ENCODE measurements around the gene CSHL1. TPM values are rescaled to one million over a fixed set of nuclear protein-coding genes. Genes with fewer than 3 reads are reported as not detected.
"Not testable (repeated sequence)": the region's sequence is repeated elsewhere in the genome, so short reads cannot be mapped to it uniquely, and the experiment has no call there.

Gene CSHL1
- total and polyA plus RNA-seq, 2 donors from 2014 or later = not detected

- intact Hi-C loops (cut with DNase I); H3K27ac ChIP-seq (ENCODE audit: low read depth in 2 of 2, low read length in 2 of 2); H3K9me3 ChIP-seq (ENCODE audit: control insufficient read depth in 2 of 3, insufficient read depth in 1 of 3, low read length in 3 of 3); H3K4me1 ChIP-seq (ENCODE audit: control insufficient read depth in 2 of 3, insufficient read depth in 2 of 3, low read depth in 1 of 3, low read length in 3 of 3); H3K27me3 ChIP-seq (ENCODE audit: control insufficient read depth, insufficient read depth, low read length); H3K9ac ChIP-seq (ENCODE audit: low read length in 3 of 3); H3K4me3 ChIP-seq (ENCODE audit: low read length in 3 of 3); FAIRE-seq; DNase-seq; H3K36me3 ChIP-seq (ENCODE audit: control insufficient read depth in 2 of 3, insufficient read depth in 3 of 3, low read length in 3 of 3): not testable (repeated sequence)
Observed at GRCh38 chr17:63871646-63872365, 39.3 kb downstream of the CSHL1 start.

DNA sequence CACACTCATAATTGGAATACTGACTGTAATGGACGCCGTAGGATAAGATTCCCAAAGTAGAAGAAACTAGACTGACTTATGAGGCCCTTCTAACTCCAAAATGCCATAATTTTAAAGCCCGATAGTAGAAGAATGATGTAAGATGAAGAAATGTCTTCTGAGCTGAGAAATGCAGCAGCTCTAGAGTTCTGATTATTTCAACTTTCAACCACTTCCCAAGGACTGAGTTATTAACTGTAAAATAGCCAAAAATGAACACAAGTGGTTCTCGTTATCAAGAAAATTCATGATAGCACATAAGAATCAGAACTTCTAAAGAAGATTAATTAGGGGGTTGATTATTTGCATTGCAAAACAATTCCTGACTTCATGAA, 40.8 kb downstream of the CSHL1 start:
- H3K4me3 ChIP-seq (ENCODE audit: low read length in 3 of 3); H3K36me3 ChIP-seq (ENCODE audit: control insufficient read depth in 2 of 3, insufficient read depth in 3 of 3, low read length in 3 of 3); intact Hi-C loops (cut with DNase I); H3K9me3 ChIP-seq (ENCODE audit: control insufficient read depth in 2 of 3, insufficient read depth in 1 of 3, low read length in 3 of 3); H3K9ac ChIP-seq (ENCODE audit: low read length in 3 of 3); FAIRE-seq; DNase-seq; H3K27me3 ChIP-seq (ENCODE audit: control insufficient read depth, insufficient read depth, low read length); H3K4me1 ChIP-seq (ENCODE audit: control insufficient read depth in 2 of 3, insufficient read depth in 2 of 3, low read depth in 1 of 3, low read length in 3 of 3); H3K27ac ChIP-seq (ENCODE audit: low read depth in 2 of 2, low read length in 2 of 2): not testable (repeated sequence)

DNA sequence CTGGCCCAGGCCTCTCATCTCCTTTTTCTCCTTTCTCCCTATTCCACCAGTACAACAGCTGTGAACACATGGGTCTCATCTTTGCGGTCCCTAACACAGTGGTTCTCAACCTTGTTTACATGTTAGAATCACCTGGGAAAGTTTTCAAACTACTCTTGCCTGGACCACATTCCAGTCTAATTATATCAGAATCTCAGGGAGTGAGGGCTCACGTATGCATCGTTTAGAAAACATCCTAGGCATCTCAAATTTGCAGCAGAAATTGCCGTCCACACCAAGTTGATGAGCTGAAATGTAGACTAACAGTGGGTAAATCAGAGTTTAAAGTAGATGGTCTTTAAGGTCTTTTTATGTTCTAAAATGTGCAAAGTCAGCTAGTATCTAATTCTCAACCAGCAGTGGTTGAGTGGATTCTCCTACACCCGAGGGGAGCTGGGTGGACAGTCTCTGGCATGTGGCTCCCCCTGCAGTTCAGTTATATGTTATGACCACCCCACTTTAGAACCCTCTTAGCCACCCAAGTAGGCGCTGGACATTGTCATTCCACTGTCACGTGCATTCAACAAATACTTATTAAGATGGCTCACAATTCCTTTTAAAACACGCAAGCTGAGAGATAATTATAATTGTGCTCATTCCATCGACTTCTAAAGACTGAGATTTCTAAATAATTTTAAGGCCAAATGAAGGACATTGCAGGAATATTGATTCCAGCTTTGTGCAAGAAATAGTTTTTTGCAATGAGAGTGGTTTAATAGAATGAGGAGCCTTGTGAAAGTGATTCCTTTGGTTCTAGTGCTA, 41.4 kb downstream of the CSHL1 start:
- FAIRE-seq; intact Hi-C loops (cut with DNase I): not testable (repeated sequence)

DNA sequence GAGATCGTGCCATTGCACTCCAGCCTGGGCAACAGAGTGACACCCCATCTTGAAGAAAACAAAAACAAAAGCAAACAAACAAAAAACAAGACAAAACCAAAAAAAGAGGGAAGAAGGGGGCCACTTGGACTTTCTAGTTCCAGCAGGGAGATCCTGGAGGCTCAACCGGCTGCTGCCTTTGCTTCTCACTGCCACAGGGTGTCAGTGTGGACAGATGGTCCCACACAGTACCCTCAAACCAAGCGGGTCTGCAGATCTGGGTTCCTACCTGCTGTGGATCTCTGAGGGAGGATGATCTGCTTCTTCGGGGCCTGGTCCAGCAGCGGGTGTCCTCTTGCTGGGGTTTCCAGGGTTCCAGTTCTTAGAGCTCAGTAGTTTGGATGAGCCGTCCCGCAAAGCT, 44.4 kb downstream of the CSHL1 start:
- H3K36me3 ChIP-seq (ENCODE audit: control insufficient read depth in 2 of 3, insufficient read depth in 3 of 3, low read length in 3 of 3); FAIRE-seq; H3K4me1 ChIP-seq (ENCODE audit: control insufficient read depth in 2 of 3, insufficient read depth in 2 of 3, low read depth in 1 of 3, low read length in 3 of 3); H3K9ac ChIP-seq (ENCODE audit: low read length in 3 of 3); H3K27me3 ChIP-seq (ENCODE audit: control insufficient read depth, insufficient read depth, low read length); DNase-seq; H3K9me3 ChIP-seq (ENCODE audit: control insufficient read depth in 2 of 3, insufficient read depth in 1 of 3, low read length in 3 of 3); H3K27ac ChIP-seq (ENCODE audit: low read depth in 2 of 2, low read length in 2 of 2); intact Hi-C loops (cut with DNase I); H3K4me3 ChIP-seq (ENCODE audit: low read length in 3 of 3): not testable (repeated sequence)

More for the DNA sequence above, 41.4 kb downstream of the CSHL1 start:
- H3K4me3 ChIP-seq (ENCODE audit: low read length in 3 of 3); H3K9me3 ChIP-seq (ENCODE audit: control insufficient read depth in 2 of 3, insufficient read depth in 1 of 3, low read length in 3 of 3); H3K27ac ChIP-seq (ENCODE audit: low read depth in 2 of 2, low read length in 2 of 2); H3K36me3 ChIP-seq (ENCODE audit: control insufficient read depth in 2 of 3, insufficient read depth in 3 of 3, low read length in 3 of 3); H3K27me3 ChIP-seq (ENCODE audit: control insufficient read depth, insufficient read depth, low read length); H3K4me1 ChIP-seq (ENCODE audit: control insufficient read depth in 2 of 3, insufficient read depth in 2 of 3, low read depth in 1 of 3, low read length in 3 of 3); DNase-seq; H3K9ac ChIP-seq (ENCODE audit: low read length in 3 of 3): not testable (repeated sequence)

Other genes with a start within 250 kb of the CSHL1 start
- 32.3 TPM for gene LIMD2, start 211.1 kb downstream of the CSHL1 start, total RNA-seq
- gene LIMD2, start 211.1 kb downstream of the CSHL1 start, polyA plus RNA-seq (ENCODE audit: insufficient read depth, low read depth, low replicate concordance) = 11.5 TPM
- 38.9 TPM for gene STRADA, start 169.5 kb downstream of the CSHL1 start, total RNA-seq
- gene STRADA, start 169.5 kb downstream of the CSHL1 start, polyA plus RNA-seq (ENCODE audit: insufficient read depth, low read depth, low replicate concordance) = 25.7 TPM
- 83.1 TPM for gene CCDC47, start 137.7 kb downstream of the CSHL1 start, total RNA-seq
- gene CCDC47, start 137.7 kb downstream of the CSHL1 start, polyA plus RNA-seq (ENCODE audit: insufficient read depth, low read depth, low replicate concordance) = 50.9 TPM
- 104 TPM for gene DDX42, start 137.1 kb downstream of the CSHL1 start, total RNA-seq
- gene DDX42, start 137.1 kb downstream of the CSHL1 start, polyA plus RNA-seq (ENCODE audit: insufficient read depth, low read depth, low replicate concordance) = 38.6 TPM
- gene PSMC5, start 83.8 kb downstream of the CSHL1 start, total RNA-seq = 145 TPM
- 247 TPM for gene PSMC5, start 83.8 kb downstream of the CSHL1 start, polyA plus RNA-seq (ENCODE audit: insufficient read depth, low read depth, low replicate concordance)
- gene FTSJ3, start 83.6 kb downstream of the CSHL1 start, total RNA-seq = 38.7 TPM
- 23.7 TPM for gene FTSJ3, start 83.6 kb downstream of the CSHL1 start, polyA plus RNA-seq (ENCODE audit: insufficient read depth, low read depth, low replicate concordance)
- gene SMARCD2, start 68.6 kb downstream of the CSHL1 start, total RNA-seq = 65.1 TPM
- gene SMARCD2, start 68.6 kb downstream of the CSHL1 start, polyA plus RNA-seq (ENCODE audit: insufficient read depth, low read depth, low replicate concordance) = 39.9 TPM
- not detected for gene CSH2, start 37.6 kb downstream of the CSHL1 start, total RNA-seq
- gene CSH2, start 37.6 kb downstream of the CSHL1 start, polyA plus RNA-seq (ENCODE audit: insufficient read depth, low read depth, low replicate concordance) = not detected
- not detected for gene GH2, start 29.3 kb downstream of the CSHL1 start, total RNA-seq
- not detected for gene GH2, start 29.3 kb downstream of the CSHL1 start, polyA plus RNA-seq (ENCODE audit: insufficient read depth, low read depth, low replicate concordance)
- gene CSH1, start 14.7 kb downstream of the CSHL1 start, total RNA-seq = not detected
- gene CSH1, start 14.7 kb downstream of the CSHL1 start, polyA plus RNA-seq (ENCODE audit: insufficient read depth, low read depth, low replicate concordance) = not detected
- not detected for gene GH1, start 7.6 kb upstream of the CSHL1 start, total RNA-seq
- not detected for gene GH1, start 7.6 kb upstream of the CSHL1 start, polyA plus RNA-seq (ENCODE audit: insufficient read depth, low read depth, low replicate concordance)
- gene CD79B, start 21.1 kb upstream of the CSHL1 start, total RNA-seq = 11.4 TPM
- 5.2 TPM for gene CD79B, start 21.1 kb upstream of the CSHL1 start, polyA plus RNA-seq (ENCODE audit: insufficient read depth, low read depth, low replicate concordance)
- 3.4 TPM for gene SCN4A, start 61.7 kb upstream of the CSHL1 start, total RNA-seq
- gene SCN4A, start 61.7 kb upstream of the CSHL1 start, polyA plus RNA-seq (ENCODE audit: insufficient read depth, low read depth, low replicate concordance) = 0.19 TPM
- gene PRR29, start 87.1 kb upstream of the CSHL1 start, total RNA-seq = 4.4 TPM
- gene PRR29, start 87.1 kb upstream of the CSHL1 start, polyA plus RNA-seq (ENCODE audit: insufficient read depth, low read depth, low replicate concordance) = 1.2 TPM
- 38.8 TPM for gene ICAM2, start 109.4 kb upstream of the CSHL1 start, total RNA-seq
- gene ICAM2, start 109.4 kb upstream of the CSHL1 start, polyA plus RNA-seq (ENCODE audit: insufficient read depth, low read depth, low replicate concordance) = 55.8 TPM
- gene ERN1, start 218.9 kb upstream of the CSHL1 start, total RNA-seq = 37.0 TPM
- gene ERN1, start 218.9 kb upstream of the CSHL1 start, polyA plus RNA-seq (ENCODE audit: insufficient read depth, low read depth, low replicate concordance) = 2.8 TPM

All from kidney (tissue), 11 donors.